A204.1 (cell line): ENCODE results near the gene MS4A15.
"Not testable (repeated sequence)": the region's sequence is repeated elsewhere in the genome, so short reads cannot be mapped to it uniquely, and the experiment has no call there.

Experiments used
- FAIRE-seq: peaks from 2 replicates; lab custom pipeline; 2012; peaks lifted over from hg19 to GRCh38; lab: Jason Lieb, UNC

MS4A15 gene

DNA sequence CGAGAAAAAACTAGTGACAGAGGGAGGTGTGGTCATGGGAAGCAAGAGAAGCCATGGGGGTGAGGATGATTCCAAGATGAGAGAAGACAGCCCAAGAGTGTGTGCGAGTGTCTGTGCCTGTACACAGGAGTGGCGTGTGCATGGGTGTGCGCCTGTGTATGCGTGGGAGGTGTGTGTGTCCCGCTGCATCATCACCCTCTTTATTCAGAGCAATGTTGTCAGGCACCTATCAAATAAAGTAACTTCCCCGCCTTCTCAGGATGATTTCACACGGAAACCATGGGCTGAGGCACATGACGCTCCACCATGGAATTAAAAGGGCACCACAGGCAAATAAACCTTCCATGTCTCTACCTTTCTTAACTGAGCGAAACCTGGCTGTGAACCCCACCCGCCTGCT lies 53.0 kb downstream of the MS4A15 start:
- no peak for FAIRE-seq

GRCh38 chr11:60810151-60810550 lies 53.5 kb downstream of the MS4A15 start:
- no peak for FAIRE-seq

GRCh38 chr11:60810569-60810968 lies 53.9 kb downstream of the MS4A15 start:
- FAIRE-seq = no peak

DNA sequence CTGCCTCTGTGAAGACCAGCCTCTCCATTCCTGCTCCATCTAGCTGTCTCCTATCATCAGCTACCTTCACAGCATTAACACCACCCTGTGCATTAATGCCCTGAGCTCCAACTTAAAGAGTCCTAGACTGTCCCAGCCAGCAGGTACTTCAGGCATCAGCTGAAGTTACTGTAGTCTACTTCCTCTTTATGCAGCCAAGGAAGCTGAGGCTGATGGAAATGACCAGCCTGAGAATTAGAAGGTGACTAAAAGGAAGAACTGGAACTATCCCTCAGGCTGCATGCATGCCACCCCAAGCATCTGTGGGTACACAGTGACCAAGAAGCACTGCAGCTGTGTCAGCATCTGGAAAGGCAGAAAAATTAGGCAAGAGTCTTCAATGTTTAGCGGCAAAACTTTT lies 56.7 kb downstream of the MS4A15 start:
- no peak for FAIRE-seq

- FAIRE-seq = no peak
Observed at GRCh38 chr11:60814112-60814511, 57.4 kb downstream of the MS4A15 start.

GRCh38 chr11:60816590-60817157 lies 60.0 kb downstream of the MS4A15 start:
- FAIRE-seq = no peak

GRCh38 chr11:60818057-60818456 lies 61.4 kb downstream of the MS4A15 start:
- no peak for FAIRE-seq

DNA sequence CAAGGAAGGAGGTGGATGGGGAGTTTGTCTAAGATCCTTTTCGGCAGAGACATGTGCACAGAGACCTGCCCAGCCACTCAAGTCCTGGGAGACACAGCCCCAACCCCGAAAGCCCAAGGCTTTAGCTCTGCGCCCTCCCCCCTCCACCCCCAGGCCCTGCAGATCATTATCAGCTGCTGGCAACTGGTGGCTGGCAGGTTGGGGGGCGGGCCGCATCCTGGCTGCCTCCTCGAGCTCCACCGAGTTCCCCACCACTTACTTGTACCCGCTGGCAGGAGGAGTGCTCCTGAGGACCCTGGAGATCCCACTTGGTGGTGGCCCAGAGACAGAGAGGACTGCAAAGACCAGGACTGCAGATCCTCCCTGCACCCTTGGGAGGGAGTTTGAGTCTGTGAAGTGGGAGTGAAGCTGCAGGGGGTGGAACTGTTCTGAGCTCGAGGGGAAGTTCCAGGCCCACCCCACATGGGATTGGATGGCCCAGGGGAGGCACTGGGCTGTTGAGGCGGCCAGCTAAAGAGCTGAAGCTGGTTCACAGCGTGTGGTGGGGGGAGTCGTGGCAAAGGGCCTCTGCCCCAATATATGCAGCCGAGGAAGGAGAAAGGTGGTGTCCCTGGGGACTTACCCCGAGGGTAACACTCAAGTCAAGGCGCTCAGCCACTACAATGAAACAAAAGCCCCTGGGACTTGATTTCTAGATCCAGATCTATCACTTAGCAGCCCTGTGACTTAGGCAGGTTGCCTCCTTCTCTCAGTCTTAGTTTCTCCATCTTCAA lies 65.3 kb downstream of the MS4A15 start:
- FAIRE-seq = no peak

- FAIRE-seq = not testable (repeated sequence)
Observed at GRCh38 chr11:60823745-60824306, 67.2 kb downstream of the MS4A15 start.

DNA sequence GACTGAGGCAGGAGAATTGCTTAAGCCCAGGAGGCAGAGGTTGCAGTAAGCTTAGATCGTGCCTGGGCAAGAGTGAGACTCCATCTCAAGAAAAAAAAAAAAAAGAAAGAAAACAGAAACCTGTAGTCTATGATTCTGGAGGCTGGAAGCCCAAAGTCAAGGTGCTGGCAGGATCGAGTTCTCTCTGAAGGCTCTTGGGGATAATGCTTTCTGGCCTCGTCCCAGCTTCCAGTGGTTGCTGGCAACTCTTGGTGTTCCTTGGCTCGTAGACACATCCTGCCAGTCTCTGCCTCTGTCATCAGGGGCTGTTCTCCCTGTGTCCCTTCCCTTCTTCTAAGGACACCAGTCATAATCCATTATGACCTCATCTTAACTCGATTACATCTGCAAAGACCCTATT lies 68.5 kb downstream of the MS4A15 start:
- FAIRE-seq = no peak

DNA sequence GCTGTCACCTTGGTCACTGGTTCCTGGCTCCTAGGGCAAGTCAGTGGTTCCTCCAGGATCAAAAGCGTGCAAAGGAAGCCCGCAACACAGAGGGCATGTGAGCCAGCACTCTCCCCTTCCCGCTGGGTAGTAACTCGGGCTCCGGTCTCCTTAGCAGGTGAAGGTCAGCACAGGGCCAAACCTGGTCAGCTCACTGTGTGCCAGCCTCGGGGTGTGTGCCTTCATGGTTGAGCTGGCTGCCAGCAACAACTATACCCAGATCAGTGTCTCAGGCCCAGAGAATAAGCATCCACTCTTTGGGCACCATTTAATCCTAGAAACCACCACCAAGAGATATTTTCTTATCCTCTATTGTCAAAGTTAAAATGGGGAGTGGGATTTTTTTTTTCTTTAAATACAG lies 69.1 kb downstream of the MS4A15 start:
- no peak for FAIRE-seq
